ENCODE results near the gene GPD1.

Gene GPD1

DNA sequence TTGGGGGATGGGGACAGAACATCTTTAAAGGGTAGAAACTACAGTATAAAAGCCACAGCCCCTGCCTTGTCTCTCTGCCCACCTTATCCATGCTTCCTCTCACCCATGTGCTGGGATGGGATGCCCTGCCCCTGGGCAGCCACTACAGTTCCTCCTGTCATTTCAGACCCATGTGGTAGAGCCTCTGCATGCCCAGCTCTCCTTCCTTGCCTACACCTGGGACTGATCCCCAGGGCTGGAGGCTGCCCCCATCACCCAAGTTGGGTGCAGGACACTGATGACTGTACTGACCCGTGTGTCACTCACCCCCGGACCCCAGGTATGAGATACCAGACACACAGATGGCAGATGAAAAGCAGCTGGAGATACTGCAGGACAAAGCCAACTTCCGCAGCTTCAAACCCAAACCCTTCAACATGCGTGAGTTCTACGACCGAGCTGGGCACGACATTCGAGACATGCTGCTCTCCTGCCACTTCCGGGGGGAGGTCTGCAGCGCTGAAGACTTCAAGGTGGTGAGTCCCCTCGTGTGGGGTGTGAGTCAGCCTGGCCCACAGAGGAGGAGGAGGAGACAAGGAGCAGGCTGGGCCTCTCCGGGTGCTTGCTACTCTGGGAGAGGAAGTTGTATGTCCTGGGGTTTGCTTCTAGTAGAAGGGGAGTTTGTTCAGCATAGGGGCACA is 44.2 kb upstream of the GPD1 start:
- TF ChIP-seq, protein P1, sequence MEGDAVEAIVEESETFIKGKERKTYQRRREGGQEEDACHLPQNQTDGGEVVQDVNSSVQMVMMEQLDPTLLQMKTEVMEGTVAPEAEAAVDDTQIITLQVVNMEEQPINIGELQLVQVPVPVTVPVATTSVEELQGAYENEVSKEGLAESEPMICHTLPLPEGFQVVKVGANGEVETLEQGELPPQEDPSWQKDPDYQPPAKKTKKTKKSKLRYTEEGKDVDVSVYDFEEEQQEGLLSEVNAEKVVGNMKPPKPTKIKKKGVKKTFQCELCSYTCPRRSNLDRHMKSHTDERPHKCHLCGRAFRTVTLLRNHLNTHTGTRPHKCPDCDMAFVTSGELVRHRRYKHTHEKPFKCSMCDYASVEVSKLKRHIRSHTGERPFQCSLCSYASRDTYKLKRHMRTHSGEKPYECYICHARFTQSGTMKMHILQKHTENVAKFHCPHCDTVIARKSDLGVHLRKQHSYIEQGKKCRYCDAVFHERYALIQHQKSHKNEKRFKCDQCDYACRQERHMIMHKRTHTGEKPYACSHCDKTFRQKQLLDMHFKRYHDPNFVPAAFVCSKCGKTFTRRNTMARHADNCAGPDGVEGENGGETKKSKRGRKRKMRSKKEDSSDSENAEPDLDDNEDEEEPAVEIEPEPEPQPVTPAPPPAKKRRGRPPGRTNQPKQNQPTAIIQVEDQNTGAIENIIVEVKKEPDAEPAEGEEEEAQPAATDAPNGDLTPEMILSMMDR (IDR thresholded peaks at IDR 0.05; ENCODE audit: borderline replicate concordance, insufficient read depth, low read depth, low read length), result no peak
- no peak overlapping the region for H3K4me3 ChIP-seq (ENCODE audit: low read depth, low read length)

DNA sequence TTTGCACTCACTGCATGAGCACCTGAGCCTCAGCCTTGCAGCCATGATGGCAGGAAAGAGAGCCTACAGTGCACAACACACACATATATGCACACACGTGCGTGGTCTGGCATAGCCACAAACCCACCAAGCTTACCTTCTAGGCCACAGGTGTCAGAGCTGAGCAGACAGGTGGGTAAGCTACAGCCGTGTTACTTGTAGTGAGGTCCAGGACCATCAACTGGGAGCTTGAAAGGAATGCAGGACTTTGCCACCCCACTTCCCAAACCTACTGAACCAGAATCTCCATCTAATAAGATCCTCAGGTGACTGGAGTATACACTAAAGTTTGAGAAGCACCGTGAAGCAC is 43.7 kb upstream of the GPD1 start:
- TF ChIP-seq, protein P1 (IDR thresholded peaks at IDR 0.05; ENCODE audit: borderline replicate concordance, insufficient read depth, low read depth, low read length), result no peak
- no peak overlapping the region for H3K4me3 ChIP-seq (ENCODE audit: low read depth, low read length)

DNA sequence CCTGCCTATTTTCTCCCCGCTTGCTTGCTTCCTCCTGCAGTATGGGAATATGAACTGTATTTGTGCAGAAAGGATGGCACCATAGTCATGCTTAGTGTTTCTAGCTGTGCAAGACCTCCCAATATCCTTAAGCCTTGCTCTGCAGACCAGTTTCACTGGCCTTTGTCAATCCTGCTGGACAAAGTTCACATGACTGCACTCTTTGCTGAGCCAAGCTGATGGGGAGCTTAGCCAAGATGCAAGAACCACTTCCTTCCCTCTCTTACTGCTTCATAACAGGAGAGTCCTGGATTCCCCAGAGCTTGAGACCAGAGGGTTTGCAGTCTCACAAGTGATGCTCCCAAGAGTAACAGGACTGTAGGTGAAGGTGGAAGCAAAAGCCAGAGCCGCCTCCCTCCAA is 42.6 kb upstream of the GPD1 start:
- TF ChIP-seq, protein P1 (IDR thresholded peaks at IDR 0.05; ENCODE audit: borderline replicate concordance, insufficient read depth, low read depth, low read length), result no peak
- H3K4me3 ChIP-seq (ENCODE audit: low read depth, low read length), result no peak overlapping the region

DNA sequence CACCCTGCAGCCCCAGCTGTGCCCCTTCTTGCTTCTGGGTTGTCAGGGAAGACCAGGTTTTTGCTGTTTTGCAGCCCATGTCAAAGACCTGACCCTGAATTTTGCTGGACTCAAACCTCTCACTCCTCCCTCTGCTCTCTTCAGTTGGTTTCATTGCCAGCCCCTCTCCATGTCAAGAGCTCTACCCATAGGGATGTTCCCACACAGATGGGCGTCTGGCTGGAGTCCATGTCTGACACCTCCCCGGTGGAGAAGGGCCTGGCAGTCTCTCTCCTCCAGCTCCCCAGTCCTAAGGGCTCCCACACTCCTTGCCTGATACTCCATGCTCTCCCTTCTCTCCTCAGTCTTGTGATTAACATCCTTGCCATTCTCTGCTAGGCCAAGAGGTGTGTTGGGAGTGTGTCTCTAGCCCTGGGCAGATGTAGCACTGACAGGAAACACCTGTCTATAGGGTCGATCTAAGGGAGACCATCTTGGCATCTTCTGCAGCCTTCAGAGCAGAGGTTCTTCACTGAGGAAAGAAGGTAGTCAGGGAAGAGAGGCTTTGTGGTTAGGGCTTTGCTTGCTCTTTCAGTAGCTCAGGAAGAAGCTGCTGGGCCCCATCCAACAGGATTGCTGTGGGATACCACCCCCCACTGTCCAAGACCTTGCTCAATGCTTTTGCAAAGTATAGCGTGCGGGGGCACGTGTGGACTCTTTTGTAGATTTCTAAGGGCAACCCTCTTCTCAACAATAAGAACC is 41.7 kb upstream of the GPD1 start:
- H3K4me3 ChIP-seq (ENCODE audit: low read depth, low read length), result no peak overlapping the region
- TF ChIP-seq, protein P1 (IDR thresholded peaks at IDR 0.05; ENCODE audit: borderline replicate concordance, insufficient read depth, low read depth, low read length), result no peak

DNA sequence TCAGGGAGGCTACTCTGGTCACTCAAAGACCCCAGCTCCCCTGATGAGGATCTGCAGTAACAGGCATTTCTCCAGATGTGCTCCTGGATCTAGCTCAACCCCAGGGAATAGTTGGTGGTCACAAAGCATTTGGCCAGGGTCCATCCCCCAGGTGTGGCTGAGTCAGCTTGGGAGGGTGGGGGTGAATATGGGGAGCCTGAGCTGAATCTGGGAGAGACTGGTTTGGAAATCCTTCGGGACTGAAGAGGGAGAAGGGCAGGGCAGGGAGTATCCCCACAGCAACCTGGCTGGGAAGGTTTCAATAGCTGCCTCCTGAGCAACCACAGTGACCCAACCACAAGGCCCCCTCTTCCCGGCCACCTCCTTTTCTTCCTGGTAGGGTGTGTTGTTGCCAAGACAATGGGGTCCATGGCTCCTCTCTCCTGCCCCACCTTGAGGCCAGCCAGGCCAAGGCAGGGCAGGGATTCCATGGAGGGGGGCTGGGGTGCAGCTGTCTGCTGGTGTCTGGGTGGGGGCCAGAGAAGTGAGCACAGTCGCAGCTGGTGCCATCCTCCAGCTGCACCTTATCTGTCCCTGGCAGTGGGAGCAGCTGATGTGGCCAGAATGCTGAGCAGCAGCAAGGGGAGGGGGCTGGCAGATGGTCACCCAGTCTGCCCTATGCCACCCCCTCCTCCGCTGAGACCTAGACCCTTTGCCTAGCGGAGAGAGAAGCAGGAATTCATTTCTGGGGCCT is 40.9 kb upstream of the GPD1 start:
- H3K4me3 ChIP-seq (ENCODE audit: low read depth, low read length), result no peak overlapping the region
- TF ChIP-seq, protein P1 (IDR thresholded peaks at IDR 0.05; ENCODE audit: borderline replicate concordance, insufficient read depth, low read depth, low read length), result no peak

DNA sequence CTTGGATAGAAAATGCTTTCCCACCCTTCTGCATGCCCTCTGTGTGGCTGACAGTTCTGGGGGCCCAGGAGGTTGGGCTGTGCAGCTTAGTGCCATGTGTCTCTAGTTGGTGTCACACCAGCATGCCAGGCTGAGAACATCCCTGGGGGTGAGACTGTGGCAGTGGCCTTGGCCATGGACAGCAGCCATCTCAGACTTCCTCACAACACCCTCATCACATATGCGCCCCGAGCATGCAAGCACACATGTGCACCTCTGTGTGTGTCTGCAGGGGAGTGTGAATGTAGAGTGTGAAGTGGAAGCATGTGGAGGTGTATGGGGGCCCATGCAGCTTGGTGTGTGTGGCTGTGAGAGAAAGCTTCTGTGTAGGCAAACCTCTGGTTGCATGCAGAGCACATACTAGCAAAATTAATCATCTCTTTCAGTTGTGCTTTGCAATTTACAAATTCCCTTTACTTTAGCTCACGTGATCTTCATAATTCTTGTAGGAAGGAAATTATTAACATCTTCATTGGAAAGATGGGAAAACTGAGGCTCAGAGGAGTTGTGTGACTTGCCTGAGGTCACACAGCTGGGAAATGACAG is 38.0 kb upstream of the GPD1 start:
- TF ChIP-seq, protein P1 (IDR thresholded peaks at IDR 0.05; ENCODE audit: borderline replicate concordance, insufficient read depth, low read depth, low read length), result no peak
- H3K4me3 ChIP-seq (ENCODE audit: low read depth, low read length), result no peak overlapping the region
